Activated CD8-positive, alpha-beta T cell treated with anti-CD3 and anti-CD28 coated beads for 36 hours (primary cell): ENCODE measurements around the gene GRK5. TPM values are rescaled to one million over a fixed set of nuclear protein-coding genes. Genes with fewer than 3 reads are reported as not detected.
"Not testable (repeated sequence)": the region's sequence is repeated elsewhere in the genome, so short reads cannot be mapped to it uniquely, and the experiment has no call there.

Experiments
- ATAC-seq: fragments of 200-7000 bp; cut with Tn5 transposase; one replicate; pipeline ENCODE4 v1.10.0; 2021; ENCODE audit warnings: mild to moderate bottlenecking, moderate library complexity
- CTCF ChIA-PET: fragments of 350-600 bp; sonication (Branson Sonifier 250); formaldehyde crosslinking; loops from one replicate; lab custom pipeline; 2021; ENCODE audit warnings: antibody characterized with exemption; lab: Charles Lee
- POLR2A ChIA-PET: fragments of 350-600 bp; sonication (Branson Sonifier 250); formaldehyde crosslinking; loops from one replicate; lab custom pipeline; 2021; ENCODE audit warnings: antibody characterized with exemption; lab: Charles Lee
- DNase-seq: peaks from one replicate; pipeline ENCODE4 v3.0.0-alpha.2; 2020
- H3K27ac Mint-ChIP-seq: one replicate; pipeline ENCODE4 v1.8.0; 2021; ENCODE audit warnings: mild to moderate bottlenecking, mixed read lengths
- H3K27me3 Mint-ChIP-seq: one replicate; pipeline ENCODE4 v1.8.0; 2021; ENCODE audit warnings: mixed read lengths
- H3K36me3 Mint-ChIP-seq: one replicate; pipeline ENCODE4 v1.8.0; 2021; ENCODE audit warnings: low read depth, mixed read lengths
- H3K4me1 Mint-ChIP-seq: one replicate; pipeline ENCODE4 v1.8.0; 2021; ENCODE audit warnings: low read depth, mixed read lengths
- H3K4me3 Mint-ChIP-seq: one replicate; pipeline ENCODE4 v1.8.0; 2021; ENCODE audit warnings: mild to moderate bottlenecking, moderate library complexity, mixed read lengths
- H3K9me3 Mint-ChIP-seq: one replicate; pipeline ENCODE4 v1.8.0; 2021; ENCODE audit warnings: mixed read lengths
- intact Hi-C: fragments of 100-400 bp; cut with micrococcal nuclease; formaldehyde crosslinking; loops from one replicate; pipeline ENCODE4 v1.10.0; 2022
- total RNA-seq, 2 experiments: library from RNA; stranded (reverse); gene quantifications; one replicate each; pipeline ENCODE4 v1.2.3, GENCODE V29; 2021
- TF ChIP-seq, protein P1 (sequence below): fragments of 200-600 bp; IDR thresholded peaks from one replicate; pipeline ENCODE4 v1.8.0; 2022; ENCODE audit warnings: antibody characterized with exemption, mild to moderate bottlenecking

Gene GRK5
- total RNA-seq, 2 experiments from 2014 or later = 14.8 to 15.6 TPM

DNA sequence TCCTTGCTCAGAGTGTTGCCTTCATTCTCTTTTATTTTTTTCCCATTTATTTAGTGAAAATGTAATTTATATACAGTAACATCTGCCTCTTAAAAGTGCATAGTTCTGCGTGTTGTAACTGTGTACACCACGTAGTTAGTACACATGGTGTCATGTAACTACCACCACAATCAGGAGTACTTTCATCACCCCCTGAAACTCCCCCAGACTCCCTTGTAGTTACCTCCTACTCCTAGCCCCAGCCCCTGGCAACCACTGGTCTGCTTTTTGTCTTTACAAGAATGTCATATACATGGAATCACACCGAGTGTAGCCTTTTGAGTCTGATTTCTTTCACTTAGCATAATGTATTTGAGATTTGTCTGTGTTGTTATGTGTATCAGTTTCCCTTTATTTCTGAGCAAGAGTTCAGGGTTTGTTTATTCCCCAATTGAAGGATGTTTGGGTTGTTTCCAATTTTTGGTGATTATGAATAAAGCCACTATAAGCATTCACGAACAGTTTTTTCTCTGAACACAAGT, 50.6 kb downstream of the GRK5 start:
- Mint-ChIP-seq H3K36me3 (peaks cover 1% of the 10 kb centered on the region), H3K27ac (no peak overlapping the region), H3K4me3 (no peak overlapping the region), H3K27me3 (no peaks in the 10 kb centered on the region), H3K4me1 (peaks cover 21% of the 10 kb centered on the region), H3K9me3 (no peaks in the 10 kb centered on the region)
- DNase-seq (no peak), ATAC-seq (no peak)
- intact Hi-C loops = no loop called here
- POLR2A ChIA-PET = interaction anchor here (0.7 kb wide), 1 partner anchor 228 kb away, joined by 3 read pairs; no protein-coding TSS in a partner anchor
- CTCF ChIA-PET = no interaction called here
- TF ChIP-seq, protein P1, sequence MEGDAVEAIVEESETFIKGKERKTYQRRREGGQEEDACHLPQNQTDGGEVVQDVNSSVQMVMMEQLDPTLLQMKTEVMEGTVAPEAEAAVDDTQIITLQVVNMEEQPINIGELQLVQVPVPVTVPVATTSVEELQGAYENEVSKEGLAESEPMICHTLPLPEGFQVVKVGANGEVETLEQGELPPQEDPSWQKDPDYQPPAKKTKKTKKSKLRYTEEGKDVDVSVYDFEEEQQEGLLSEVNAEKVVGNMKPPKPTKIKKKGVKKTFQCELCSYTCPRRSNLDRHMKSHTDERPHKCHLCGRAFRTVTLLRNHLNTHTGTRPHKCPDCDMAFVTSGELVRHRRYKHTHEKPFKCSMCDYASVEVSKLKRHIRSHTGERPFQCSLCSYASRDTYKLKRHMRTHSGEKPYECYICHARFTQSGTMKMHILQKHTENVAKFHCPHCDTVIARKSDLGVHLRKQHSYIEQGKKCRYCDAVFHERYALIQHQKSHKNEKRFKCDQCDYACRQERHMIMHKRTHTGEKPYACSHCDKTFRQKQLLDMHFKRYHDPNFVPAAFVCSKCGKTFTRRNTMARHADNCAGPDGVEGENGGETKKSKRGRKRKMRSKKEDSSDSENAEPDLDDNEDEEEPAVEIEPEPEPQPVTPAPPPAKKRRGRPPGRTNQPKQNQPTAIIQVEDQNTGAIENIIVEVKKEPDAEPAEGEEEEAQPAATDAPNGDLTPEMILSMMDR = no peak

DNA sequence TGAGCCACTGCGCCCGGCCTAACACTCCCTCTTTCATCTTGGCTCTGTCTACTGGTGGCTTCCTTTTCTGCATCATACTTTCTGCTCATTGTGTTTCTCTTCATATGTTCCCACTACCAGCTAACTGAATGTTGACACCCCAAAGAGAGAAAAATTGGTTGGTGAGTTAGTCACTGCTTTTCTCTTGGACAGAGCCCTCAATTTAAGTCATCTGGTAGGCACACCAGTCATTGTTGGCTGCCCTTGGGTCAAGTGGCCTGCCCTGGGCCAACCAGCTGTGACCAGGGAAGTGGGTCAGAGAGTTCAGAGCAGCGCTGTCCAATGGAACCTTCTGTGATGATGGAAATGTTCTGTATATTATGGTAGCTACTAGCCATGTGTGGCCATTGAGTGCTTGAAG, 52.0 kb downstream of the GRK5 start:
- Mint-ChIP-seq H3K9me3 (no peaks in the 10 kb centered on the region), H3K27ac (no peak overlapping the region), H3K4me3 (no peak overlapping the region), H3K4me1 (peaks cover 9% of the 10 kb centered on the region), H3K36me3 (peaks cover 1% of the 10 kb centered on the region), H3K27me3 (no peaks in the 10 kb centered on the region)
- ChIA-PET CTCF (interaction anchor here (1.7 kb wide), 1 partner anchor 8 kb away, joined by 3 read pairs; no protein-coding TSS in a partner anchor), POLR2A (interaction anchor here (0.7 kb wide), 1 partner anchor 9 kb away, joined by 3 read pairs; no protein-coding TSS in a partner anchor)
- ATAC-seq = no peak
- DNase-seq = no peak
- TF ChIP-seq, protein P1 = no peak
- intact Hi-C loops = no loop called here

DNA sequence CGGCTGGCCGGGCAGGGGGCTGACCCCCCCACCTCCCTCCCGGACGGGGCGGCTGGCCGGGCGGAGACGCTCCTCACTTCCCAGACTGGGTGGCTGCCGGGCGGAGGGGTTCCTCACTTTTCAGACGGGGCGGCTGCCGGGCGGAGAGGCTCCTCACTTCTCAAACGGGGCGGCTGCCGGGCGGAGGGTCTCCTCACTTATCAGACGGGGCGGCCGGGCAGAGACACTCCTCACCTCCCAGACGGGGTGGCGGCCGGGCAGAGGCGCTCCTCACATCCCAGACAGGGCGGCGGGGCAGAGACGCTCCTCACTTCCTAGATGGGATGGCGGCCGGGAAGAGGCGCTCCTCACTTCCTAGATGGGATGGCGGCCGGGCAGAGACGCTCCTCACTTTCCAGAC, 53.6 kb downstream of the GRK5 start:
- H3K36me3 Mint-ChIP-seq, CTCF ChIA-PET, H3K27ac Mint-ChIP-seq, H3K4me3 Mint-ChIP-seq, DNase-seq, H3K4me1 Mint-ChIP-seq, POLR2A ChIA-PET, ATAC-seq, intact Hi-C loops, H3K9me3 Mint-ChIP-seq, H3K27me3 Mint-ChIP-seq: not testable (repeated sequence)

DNA sequence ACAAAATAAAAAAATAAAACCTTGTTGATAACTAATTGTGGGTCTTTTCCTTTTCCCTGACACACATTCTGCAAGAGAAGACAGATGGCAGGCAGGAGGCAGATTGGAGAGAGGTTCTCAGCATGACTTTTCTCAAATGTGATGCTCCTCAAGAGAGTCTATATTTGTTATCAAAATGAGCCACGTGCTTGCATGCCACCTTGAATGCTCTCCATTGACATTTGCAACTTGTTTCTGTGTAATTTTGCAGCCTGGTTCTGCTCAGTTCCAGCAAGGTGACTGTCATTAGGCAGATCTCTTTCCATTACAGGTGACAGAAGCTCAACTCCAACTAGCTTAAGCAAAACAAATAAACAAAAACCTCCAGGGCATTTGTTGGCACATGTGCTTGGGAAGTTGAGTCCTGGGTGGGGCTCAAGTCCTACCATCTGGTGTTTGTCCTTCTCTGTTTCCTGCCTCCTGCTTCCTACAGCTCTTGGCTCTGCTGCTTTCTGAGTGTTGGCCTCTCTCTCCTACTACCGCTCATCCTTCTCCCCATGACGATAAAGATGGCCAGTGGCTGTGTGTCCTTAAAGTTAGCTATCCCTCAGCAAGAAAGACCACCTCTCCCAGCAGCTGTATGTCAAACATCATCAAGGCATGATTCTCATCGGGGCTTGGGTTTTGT, 56.7 kb downstream of the GRK5 start:
- H3K27me3 Mint-ChIP-seq = no peaks in the 10 kb centered on the region
- H3K4me1 Mint-ChIP-seq = peaks cover 15% of the 10 kb centered on the region
- ATAC-seq (no peak), DNase-seq (no peak)
- CTCF ChIA-PET = interaction anchor here (0.7 to 0.9 kb wide), 2 partner anchors 17 to 18 kb away, joined by 3 read pairs; no protein-coding TSS in a partner anchor
- TF ChIP-seq, protein P1 = no peak
- no peak overlapping the region for H3K27ac Mint-ChIP-seq
- POLR2A ChIA-PET = interaction anchor here (1.0 to 1.5 kb wide), 2 partner anchors 10 kb away, joined by 3 to 4 read pairs; no protein-coding TSS in a partner anchor
- intact Hi-C loops = no loop called here
- H3K9me3 Mint-ChIP-seq = no peaks in the 10 kb centered on the region
- H3K4me3 Mint-ChIP-seq = no peak overlapping the region
- H3K36me3 Mint-ChIP-seq = peaks cover 1% of the 10 kb centered on the region

DNA sequence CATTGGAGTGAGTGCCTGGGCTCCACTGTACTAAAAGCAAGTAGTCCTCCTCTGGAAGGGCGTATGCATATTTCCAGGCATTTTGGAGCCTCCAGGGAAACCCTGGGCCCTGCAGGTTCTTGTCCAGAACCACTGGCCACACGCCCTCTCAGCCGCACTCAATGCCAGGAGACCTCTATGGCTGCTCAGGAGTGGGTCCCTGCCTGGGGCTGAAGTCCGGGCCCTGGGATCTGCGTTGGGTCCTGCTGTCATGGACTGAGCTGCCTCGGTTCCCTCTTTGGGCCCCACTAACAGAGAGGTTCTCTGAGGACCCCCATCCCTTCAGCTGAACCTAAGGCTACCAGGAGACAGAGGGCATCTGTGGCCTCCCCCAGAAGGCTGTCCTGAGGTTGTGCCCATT, 58.3 kb downstream of the GRK5 start:
- intact Hi-C loops = no loop called here
- DNase-seq (no peak), ATAC-seq (no peak)
- ChIA-PET POLR2A (interaction anchor here (0.8 kb wide), 1 partner anchor 14 kb away, joined by 3 read pairs; no protein-coding TSS in a partner anchor), CTCF (no interaction called here)
- no peak overlapping the region for H3K27ac Mint-ChIP-seq
- H3K27me3 Mint-ChIP-seq = no peaks in the 10 kb centered on the region
- no peak overlapping the region for H3K4me3 Mint-ChIP-seq
- no peaks in the 10 kb centered on the region for H3K9me3 Mint-ChIP-seq
- H3K36me3 Mint-ChIP-seq = peaks cover 8% of the 10 kb centered on the region
- peaks cover 30% of the 10 kb centered on the region for H3K4me1 Mint-ChIP-seq
- TF ChIP-seq, protein P1 = no peak
